Aorta (tissue), 5 donors: Measurements from ENCODE around the gene ZNF594. TPM values are rescaled to one million over a fixed set of nuclear protein-coding genes. Genes with fewer than 3 reads are reported as not detected.
"Not testable (repeated sequence)": the region's sequence is repeated elsewhere in the genome, so short reads cannot be mapped to it uniquely, and the experiment has no call there.

Source experiments
- ATAC-seq: fragments of 200-7000 bp; cut with Tn5 transposase; one replicate; pipeline ENCODE4 v1.9.1; 2022; ENCODE audit warnings: moderate library complexity; ENCODE audit not compliant: low FRiP score
- DNase-seq, 2 donors: peaks; one replicate each; pipeline ENCODE4 v3.0.0-alpha.2; 2020
- H3K27ac ChIP-seq, 2 donors: one replicate each; pipeline ENCODE4 v1.5.1; 2013; ENCODE audit warnings: low read length in 2 of 2, mild to moderate bottlenecking in 2 of 2, moderate library complexity in 2 of 2, control low read depth in 1 of 2, inconsistent platforms in 1 of 2, low read depth in 1 of 2
- H3K27me3 ChIP-seq, 2 donors: one replicate each; pipeline ENCODE4 v1.6.1; 2013; ENCODE audit warnings: control low read depth in 1 of 2, low read length in 1 of 2, mild to moderate bottlenecking in 1 of 2, moderate library complexity in 1 of 2; ENCODE audit not compliant: insufficient read depth in 2 of 2, control insufficient read depth in 1 of 2
- H3K36me3 ChIP-seq, 2 donors: one replicate each; pipeline ENCODE4 v1.6.1; 2013; ENCODE audit warnings: control low read depth in 1 of 2, low read length in 1 of 2, mild to moderate bottlenecking in 1 of 2; ENCODE audit not compliant: insufficient read depth in 2 of 2, control insufficient read depth in 1 of 2
- H3K4me1 ChIP-seq, 2 donors: one replicate each; pipeline ENCODE4 v1.6.1; 2013; ENCODE audit warnings: low read length in 2 of 2, control low read depth in 1 of 2, mild to moderate bottlenecking in 1 of 2, moderate library complexity in 1 of 2; ENCODE audit not compliant: insufficient read depth in 2 of 2, control insufficient read depth in 1 of 2
- H3K4me3 ChIP-seq, 2 donors: one replicate each; pipeline ENCODE4 v1.5.1; 2013; ENCODE audit warnings: low read length in 2 of 2, control low read depth in 1 of 2, mild to moderate bottlenecking in 1 of 2
- H3K9me3 ChIP-seq: one replicate; pipeline ENCODE4 v1.6.1; 2013; ENCODE audit warnings: mild to moderate bottlenecking, low read length; ENCODE audit not compliant: control insufficient read depth
- WGBS, 2 donors: extraction: QIAGEN DNeasy Blood & Tissue Kit; methylation state at CpG; one replicate each; pipeline ENCODE4 v1.1.7; 2013; 5-methylcytosine and 5-hydroxymethylcytosine counted together
- intact Hi-C, 2 donors: fragments of 100-400 bp; cut with DNase I; formaldehyde crosslinking; loops; one replicate each; pipeline versions ENCODE4 v1.14.2 to v1.15.0; 2022
- polyA plus RNA-seq, 2 donors: library from polyadenylated mRNA; stranded (reverse); fragments of 200-250 nt; gene quantifications; one replicate each; pipeline ENCODE4 v1.2.3, GENCODE V29; 2013
- total RNA-seq, 2 donors: library from RNA; stranded (reverse); fragmentation: NEBNext Ultra II Directional; extraction: Animal tissue kit (Norgen Biotek cat#: 25700); gene quantifications; one replicate each; pipeline ENCODE4 v1.2.1, GENCODE V29; 2021
- donor health status: healthy with polysubstance abuse.
- donor health status: Bipolar disorder and iron deficiency.
- donor health status: DM: no; HTN: no; CAD: no.
- donor health status: DM: no; HTN: no; CAD: no.
- donor health status: DM: yes; HTN: yes; CAD: no.

Gene ZNF594
- total and polyA plus RNA-seq, 4 donors = 0.75 to 10.3 (median 5.0) TPM

GRCh38 chr17:5160702-5161101 lies 31.0 kb downstream of the ZNF594 start:
- H3K27me3 ChIP-seq, DNase-seq, H3K36me3 ChIP-seq, ATAC-seq, intact Hi-C loops, H3K27ac ChIP-seq, H3K9me3 ChIP-seq, H3K4me3 ChIP-seq, H3K4me1 ChIP-seq: not testable (repeated sequence)
- 64 to 93% methylated on average over 1 of the region's 1 CpG for WGBS, 2 donors

- H3K9me3 ChIP-seq, H3K4me1 ChIP-seq, H3K27me3 ChIP-seq, intact Hi-C loops, ATAC-seq, DNase-seq, H3K27ac ChIP-seq, H3K36me3 ChIP-seq, H3K4me3 ChIP-seq: not testable (repeated sequence)
- 77 to 82% methylated on average over 1 of the region's 1 CpG for WGBS, 2 donors
Measured at GRCh38 chr17:5146122-5146521, 45.5 kb downstream of the ZNF594 start.

GRCh38 chr17:5142877-5143276 lies 48.8 kb downstream of the ZNF594 start:
- H3K27ac ChIP-seq, intact Hi-C loops, H3K36me3 ChIP-seq, ATAC-seq, H3K4me1 ChIP-seq, H3K4me3 ChIP-seq, H3K27me3 ChIP-seq, H3K9me3 ChIP-seq, DNase-seq: not testable (repeated sequence)
- WGBS, 2 donors = 86 to 87% methylated on average over 11 to 15 of the region's 18 CpGs

DNA sequence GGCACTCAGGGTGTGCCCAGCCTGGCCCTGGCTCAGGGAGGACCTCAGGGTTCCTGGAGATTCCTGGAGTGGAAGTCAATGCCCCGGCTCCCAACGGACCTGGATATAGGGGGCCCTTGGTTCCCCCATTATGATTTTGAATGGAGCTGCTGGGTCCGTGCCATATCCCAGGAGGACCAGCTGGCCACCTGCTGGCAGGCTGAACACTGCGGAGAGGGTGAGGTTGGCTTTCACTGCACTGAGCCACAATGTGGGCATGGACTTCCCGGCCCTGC lies 52.3 kb downstream of the ZNF594 start:
- H3K4me3 ChIP-seq = no peak overlapping the region
- intact Hi-C loops = no loop called here
- no peaks in the 10 kb centered on the region for H3K4me1 ChIP-seq
- no peak overlapping the region for H3K27ac ChIP-seq
- H3K27me3 ChIP-seq = no peaks in the 10 kb centered on the region
- 84 to 88% methylated on average over 5 of the region's 5 CpGs for WGBS, 2 donors
- H3K36me3 ChIP-seq = no peaks in the 10 kb centered on the region
- DNase-seq (no peak), ATAC-seq (no peak)
- H3K9me3 ChIP-seq = no peaks in the 10 kb centered on the region

- intact Hi-C loops = no loop called here
- DNase-seq (peak in 1 of 2 donors; percentile 59), ATAC-seq (no peak)
- Histone ChIP-seq H3K4me1 (no peaks in the 10 kb centered on the region), H3K36me3 (no peaks in the 10 kb centered on the region), H3K4me3 (no peak overlapping the region), H3K27ac (no peak overlapping the region), H3K9me3 (no peaks in the 10 kb centered on the region), H3K27me3 (no peaks in the 10 kb centered on the region)
- 87 to 93% methylated on average over 23 to 24 of the region's 24 CpGs for WGBS, 2 donors
Measured at GRCh38 chr17:5138616-5139457, 52.8 kb downstream of the ZNF594 start.

- H3K4me1 ChIP-seq, DNase-seq, H3K27me3 ChIP-seq, H3K4me3 ChIP-seq, H3K9me3 ChIP-seq, ATAC-seq, H3K36me3 ChIP-seq, H3K27ac ChIP-seq, intact Hi-C loops: not testable (repeated sequence)
- WGBS, 2 donors = 92 to 93% methylated on average over 9 of the region's 9 CpGs
Measured at GRCh38 chr17:5138198-5138544, 53.5 kb downstream of the ZNF594 start.

- H3K27ac ChIP-seq, H3K4me3 ChIP-seq, H3K27me3 ChIP-seq, ATAC-seq, DNase-seq, H3K4me1 ChIP-seq, intact Hi-C loops, H3K9me3 ChIP-seq, H3K36me3 ChIP-seq: not testable (repeated sequence)
- 87 to 92% methylated on average over 13 to 15 of the region's 15 CpGs for WGBS, 2 donors
Measured at GRCh38 chr17:5137511-5138197, 54.0 kb downstream of the ZNF594 start.

GRCh38 chr17:5136580-5137412 lies 54.9 kb downstream of the ZNF594 start:
- WGBS, 2 donors = 84 to 87% methylated on average over 14 of the region's 14 CpGs
- not testable (repeated sequence) for H3K27ac ChIP-seq

More at GRCh38 chr17:5136580-5137412, 54.9 kb downstream of the ZNF594 start:
- H3K4me3 ChIP-seq, H3K36me3 ChIP-seq, H3K27me3 ChIP-seq, H3K9me3 ChIP-seq, intact Hi-C loops, ATAC-seq, H3K4me1 ChIP-seq, DNase-seq: not testable (repeated sequence)
